GM18858 (cell line): ENCODE results near the gene GZMH.
"Not testable (repeated sequence)": the region's sequence is repeated elsewhere in the genome, so short reads cannot be mapped to it uniquely, and the experiment has no call there.

Experiments
- ATAC-seq: cut with Tn5 transposase; IDR thresholded peaks from one replicate; pipeline ENCODE4 v1.9.1; 2021; ENCODE audit not compliant: unreplicated experiment

Gene GZMH

DNA sequence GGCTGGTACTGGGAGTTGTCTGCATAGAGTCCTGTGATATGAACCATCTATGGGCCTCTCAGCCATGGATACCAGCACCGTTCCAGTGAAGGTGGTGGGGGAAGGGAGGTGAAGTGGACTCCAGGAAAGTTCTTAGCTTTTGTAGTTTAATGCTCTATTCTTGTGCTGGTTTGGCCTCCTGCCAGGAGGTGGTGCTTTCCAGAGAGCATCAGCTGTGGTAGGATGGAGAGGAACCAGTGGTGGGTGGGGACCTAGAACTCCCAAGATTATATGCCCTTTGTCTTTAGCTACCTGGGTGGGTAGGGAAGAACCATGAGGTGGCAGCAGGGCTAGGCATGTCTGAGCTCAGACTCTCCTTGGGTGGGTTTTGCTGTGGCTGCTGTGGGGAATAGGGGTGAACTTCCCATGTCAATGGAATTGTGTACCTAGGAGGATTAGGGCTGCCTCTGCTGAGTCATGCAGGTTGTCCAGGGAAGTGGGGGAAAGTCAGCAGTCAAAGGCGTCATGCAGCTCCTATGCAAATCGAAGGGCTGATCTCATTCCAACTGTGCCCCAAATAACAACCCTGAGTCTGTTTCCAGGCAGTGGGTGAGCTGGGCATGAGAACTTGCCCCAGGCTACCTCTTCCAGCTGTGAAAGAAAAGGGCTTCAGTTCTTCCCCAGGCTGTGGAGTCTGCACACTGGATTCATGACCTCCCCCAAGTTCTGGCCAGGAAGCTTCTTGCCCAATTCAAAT is 14.2 kb downstream of the GZMH start:
- ATAC-seq = no peak

DNA sequence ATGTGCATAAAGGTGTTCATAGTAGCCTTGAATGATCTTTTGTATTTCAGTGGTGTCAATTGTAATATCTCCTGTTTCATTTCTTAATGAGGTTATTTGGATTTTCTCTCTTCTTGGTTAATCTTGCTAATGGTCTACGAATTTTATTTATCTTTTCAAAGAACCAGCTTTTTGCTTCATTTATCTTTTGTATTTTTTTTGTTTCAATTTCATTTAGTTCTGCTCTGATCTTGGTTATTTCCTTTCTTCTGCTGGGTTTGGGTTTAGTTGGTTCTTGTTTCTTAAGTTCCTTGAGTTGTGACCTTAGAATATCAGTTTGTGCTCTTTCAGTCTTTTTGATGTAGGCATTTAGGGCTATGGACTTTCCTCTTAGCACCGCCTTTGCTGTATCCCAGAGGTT is 18.5 kb downstream of the GZMH start:
- ATAC-seq = not testable (repeated sequence)

DNA sequence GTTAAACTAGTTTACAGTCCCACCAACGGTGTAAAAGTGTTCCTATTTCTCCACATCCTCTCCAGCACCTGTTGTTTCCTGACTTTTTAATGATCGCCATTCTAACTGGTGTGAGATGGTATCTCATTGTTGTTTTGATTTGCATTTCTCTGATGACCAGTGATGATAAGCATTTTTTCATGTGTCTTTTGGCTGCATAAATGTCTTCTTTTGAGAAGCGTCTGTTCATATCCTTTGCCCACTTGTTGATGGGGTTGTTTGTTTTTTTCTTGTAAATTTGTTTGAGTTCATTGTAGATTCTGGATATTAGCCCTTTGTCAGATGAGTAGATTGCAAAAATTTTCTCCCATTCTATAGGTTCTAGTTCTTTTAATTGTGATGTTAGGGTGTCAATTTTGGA is 25.1 kb downstream of the GZMH start:
- not testable (repeated sequence) for ATAC-seq

DNA sequence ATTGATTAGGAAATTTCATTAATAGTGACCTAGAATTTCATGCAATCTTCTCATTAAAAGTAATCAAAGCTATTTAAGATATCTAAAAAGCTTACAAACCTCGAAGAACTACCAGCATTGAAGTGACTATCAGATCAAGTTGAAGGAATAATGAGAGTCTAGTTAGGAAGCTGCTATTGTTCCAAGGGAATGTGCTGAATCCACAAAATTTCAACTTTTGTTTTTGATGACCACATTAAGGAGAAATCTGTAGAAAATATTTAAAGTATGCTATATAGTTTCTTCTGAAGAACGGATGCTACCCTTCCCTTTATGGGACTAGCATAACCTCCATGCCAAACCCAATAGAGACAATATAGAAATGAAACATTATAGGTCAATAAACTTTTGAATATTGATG is 30.9 kb downstream of the GZMH start:
- no peak for ATAC-seq

DNA sequence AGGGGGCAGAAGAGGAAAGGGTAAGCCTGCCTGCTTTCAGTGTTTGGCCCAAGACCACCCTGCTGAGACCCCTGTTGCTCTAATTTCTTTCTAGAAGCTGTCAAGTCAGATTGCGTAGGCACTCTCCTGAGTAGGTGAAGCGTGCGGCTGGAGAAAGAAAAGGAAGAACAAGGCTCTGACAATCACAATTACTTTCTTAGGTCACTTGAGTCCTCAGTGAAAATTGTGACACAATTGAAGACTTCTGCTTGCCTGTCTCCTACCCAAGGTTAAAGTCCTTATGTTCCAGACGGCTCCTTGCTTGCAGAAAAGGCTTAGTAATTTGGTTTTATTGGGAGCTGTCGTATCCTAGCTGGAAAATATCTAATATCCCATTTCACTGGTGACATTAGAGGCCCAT is 32.7 kb downstream of the GZMH start:
- no peak for ATAC-seq

DNA sequence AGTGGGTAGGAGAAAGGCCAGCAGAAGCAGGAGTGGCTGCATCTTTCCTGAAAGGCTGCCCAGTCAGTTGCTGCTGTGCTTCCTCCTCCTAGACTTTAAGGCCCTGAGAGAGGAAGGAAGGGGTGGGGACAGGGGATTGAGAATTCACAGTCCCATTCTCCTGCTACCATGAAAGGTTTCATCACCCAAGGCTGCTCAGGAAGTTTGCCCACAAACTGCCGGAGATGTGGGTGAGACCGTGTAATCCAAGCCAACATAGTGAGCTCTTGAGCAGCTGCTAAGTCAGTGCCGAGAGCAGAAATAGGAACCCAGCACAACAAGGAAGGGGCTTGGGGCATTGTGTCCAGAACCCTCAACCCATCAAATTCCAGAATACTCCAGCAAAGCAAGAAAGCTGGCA is 33.3 kb downstream of the GZMH start, which contains the start of gene CTSG:
CTSG (minus strand) TSS at position 69 of the 400 bp plus-strand sequence; CDS start at position 42, 27 bp downstream.
- no peak for ATAC-seq

DNA sequence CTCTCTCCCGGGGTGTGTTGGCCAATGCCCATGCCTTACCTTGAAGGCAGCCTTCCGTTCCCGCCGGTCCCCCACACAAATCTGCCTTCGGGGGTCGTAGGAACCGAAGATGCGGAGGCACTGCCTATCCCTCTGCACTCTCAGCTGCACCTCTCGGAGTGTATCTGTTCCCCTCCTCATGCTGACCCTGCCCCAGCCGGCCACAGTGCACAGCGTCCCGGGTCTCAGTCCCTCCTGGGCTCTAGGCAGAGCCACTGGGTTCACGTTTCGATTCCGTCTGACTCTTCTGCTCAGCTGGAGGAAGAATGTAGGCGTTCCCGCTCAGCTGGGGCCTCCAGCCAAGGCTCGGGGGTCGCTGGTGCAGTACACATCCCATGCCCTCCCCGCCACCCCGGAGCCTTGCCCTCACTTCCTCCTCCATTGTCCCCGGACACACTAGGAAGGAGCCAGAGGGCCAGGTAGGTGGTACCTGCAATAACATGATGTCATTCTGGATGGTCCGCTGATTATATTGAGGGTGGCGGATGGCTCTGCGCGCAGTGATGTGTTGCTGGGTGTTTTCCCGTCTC is 35.2 kb downstream of the GZMH start:
- ATAC-seq = no peak

DNA sequence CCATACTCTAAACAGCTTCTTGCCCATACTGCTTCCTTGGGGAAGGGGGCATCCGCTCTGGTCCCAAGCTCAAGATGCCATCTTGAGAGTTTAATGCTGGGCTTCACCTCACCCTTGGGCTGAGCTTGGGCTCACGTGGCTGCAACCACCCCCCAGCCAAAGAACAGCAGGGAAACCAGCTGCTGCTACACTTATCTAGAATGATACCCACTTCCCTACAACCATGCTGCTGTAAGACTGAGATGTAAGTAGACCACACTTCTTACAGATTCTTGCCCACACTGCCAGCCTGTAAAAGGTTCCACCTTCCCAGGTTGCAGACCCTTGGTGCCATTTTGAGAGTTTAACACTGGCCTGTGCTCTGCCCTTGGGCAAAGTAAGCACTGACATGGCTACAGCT is 43.2 kb downstream of the GZMH start:
- no peak for ATAC-seq

DNA sequence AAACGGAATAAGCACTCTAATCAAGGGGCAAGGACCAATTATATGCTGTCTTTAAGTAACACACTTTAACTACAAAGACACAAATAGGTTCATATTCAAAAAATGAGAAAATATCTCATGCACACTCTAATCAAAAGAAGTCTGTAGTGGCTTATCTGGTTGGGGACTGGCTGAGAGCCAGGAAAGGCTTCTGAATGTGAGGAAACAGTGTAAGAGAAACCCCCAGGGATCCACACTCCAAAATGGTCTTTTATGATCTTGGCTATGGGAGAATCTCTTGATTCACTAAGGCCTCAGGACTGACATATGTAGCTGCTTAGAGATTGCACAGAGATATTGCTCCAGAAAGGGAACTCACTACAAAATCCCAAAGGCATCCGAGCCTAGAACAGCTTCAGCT is 43.7 kb downstream of the GZMH start:
- no peak for ATAC-seq

DNA sequence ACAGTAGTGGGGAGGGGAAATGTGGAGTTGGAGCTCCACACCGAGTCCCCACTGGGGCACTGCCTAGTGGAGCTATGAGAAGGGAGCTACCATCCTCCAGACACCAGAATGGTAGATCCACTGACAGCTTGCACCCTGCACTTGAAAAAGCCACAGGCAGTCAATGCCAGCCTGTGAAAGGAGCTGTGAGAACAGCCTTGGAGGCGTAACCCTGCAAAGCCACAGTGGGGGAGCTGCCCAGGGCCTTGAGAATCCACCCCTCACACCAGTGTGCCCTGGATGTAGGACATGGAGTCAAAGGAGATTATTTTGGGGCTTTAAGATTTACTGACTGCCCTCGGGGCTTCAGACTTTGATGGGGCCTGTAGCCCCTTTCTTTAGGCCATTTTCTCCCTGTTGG is 46.0 kb downstream of the GZMH start:
- ATAC-seq = no peak

DNA sequence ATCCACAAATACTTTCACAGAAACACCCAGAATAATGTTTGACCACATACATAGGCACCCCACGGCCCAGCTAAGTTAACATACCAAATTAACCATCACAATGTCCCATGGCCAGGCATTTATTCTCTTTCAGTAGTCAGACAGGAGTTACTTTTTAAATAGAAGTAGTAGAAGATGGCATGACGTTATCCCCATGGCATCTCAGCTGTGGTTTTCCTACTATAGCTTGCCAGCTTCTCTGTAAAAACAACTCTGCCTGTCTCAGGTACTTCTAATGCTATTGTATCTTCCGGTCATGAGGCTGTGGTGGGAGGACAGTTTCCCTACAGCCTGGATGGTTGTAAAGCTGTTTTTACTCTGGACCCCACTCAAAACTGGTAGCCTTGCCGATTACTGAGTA is 52.7 kb downstream of the GZMH start:
- ATAC-seq = no peak
